HFFc6 (cell line): ENCODE data around the gene PLEKHA7. TPM values are rescaled to one million over a fixed set of nuclear protein-coding genes. Genes with fewer than 3 reads are reported as not detected.

Source experiments
- DNase-seq: peaks from one replicate; pipeline ENCODE4 v3.0.0-alpha.2; 2018
- H3K27ac Mint-ChIP-seq: 2 replicates; pipeline ENCODE4 v1.8.0; 2020; ENCODE audit warnings: mild to moderate bottlenecking, mixed read lengths
- H3K27me3 Mint-ChIP-seq: 2 replicates; pipeline ENCODE4 v1.8.0; 2021; ENCODE audit warnings: mild to moderate bottlenecking, moderate library complexity, mixed read lengths; ENCODE audit not compliant: insufficient read depth
- H3K36me3 Mint-ChIP-seq: 2 replicates; pipeline ENCODE4 v1.8.0; 2021; ENCODE audit warnings: low read depth, mixed read lengths
- H3K4me1 Mint-ChIP-seq: 2 replicates; pipeline ENCODE4 v1.8.0; 2020; ENCODE audit warnings: low read depth, mixed read lengths
- H3K4me3 Mint-ChIP-seq: 2 replicates; pipeline ENCODE4 v1.8.0; 2020; ENCODE audit warnings: mild to moderate bottlenecking, moderate library complexity, mixed read lengths
- H3K9me3 Mint-ChIP-seq: 2 replicates; pipeline ENCODE4 v1.8.0; 2020; ENCODE audit warnings: mild to moderate bottlenecking, mixed read lengths
- total RNA-seq, 6 experiments: library from RNA; stranded (reverse); fragmentation: NEBNext Ultra II Directional; extraction: Animal tissue kit (Norgen Biotek cat#: 25700); gene quantifications; 2 replicates in 1 of 6; 3 replicates in 5 of 6; pipeline ENCODE4 v1.2.3, GENCODE V29; 2021
- TF ChIP-seq, protein P1 (sequence below): fragments of 200-600 bp; sonication (generic); IDR thresholded peaks from 2 replicates; pipeline ENCODE4 v1.5.0; 2021; ENCODE audit warnings: antibody characterized with exemption, mild to moderate bottlenecking

PLEKHA7 gene
- total RNA-seq, 6 experiments from 2014 or later = 0.07 to 0.24 (median 0.08) TPM; not detected in 3

DNA sequence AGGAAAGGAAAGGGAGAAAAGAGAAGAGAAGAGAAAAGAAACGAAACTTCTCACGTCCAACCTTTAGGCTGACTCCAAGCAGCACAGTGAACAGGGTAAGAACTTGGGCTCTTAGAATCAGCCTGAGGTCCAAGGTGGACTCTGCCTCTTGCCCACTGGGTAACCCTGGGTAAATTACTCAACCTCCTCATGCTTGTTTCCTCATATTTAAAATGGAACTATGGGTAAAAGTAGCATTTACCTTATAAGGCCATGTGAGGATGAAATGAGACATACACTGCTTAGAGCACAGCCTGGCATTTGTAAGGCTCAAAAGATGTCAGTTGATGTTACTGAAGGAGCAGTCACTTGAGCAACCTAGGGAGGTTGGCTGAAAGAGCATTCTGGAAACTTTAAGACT is 167.9 kb downstream of the PLEKHA7 start:
- no peak overlapping the region for H3K4me3 Mint-ChIP-seq
- no peak for DNase-seq
- TF ChIP-seq, protein P1, sequence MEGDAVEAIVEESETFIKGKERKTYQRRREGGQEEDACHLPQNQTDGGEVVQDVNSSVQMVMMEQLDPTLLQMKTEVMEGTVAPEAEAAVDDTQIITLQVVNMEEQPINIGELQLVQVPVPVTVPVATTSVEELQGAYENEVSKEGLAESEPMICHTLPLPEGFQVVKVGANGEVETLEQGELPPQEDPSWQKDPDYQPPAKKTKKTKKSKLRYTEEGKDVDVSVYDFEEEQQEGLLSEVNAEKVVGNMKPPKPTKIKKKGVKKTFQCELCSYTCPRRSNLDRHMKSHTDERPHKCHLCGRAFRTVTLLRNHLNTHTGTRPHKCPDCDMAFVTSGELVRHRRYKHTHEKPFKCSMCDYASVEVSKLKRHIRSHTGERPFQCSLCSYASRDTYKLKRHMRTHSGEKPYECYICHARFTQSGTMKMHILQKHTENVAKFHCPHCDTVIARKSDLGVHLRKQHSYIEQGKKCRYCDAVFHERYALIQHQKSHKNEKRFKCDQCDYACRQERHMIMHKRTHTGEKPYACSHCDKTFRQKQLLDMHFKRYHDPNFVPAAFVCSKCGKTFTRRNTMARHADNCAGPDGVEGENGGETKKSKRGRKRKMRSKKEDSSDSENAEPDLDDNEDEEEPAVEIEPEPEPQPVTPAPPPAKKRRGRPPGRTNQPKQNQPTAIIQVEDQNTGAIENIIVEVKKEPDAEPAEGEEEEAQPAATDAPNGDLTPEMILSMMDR = no peak
- peaks cover 15% of the 10 kb centered on the region for H3K27me3 Mint-ChIP-seq
- no peak overlapping the region for H3K27ac Mint-ChIP-seq
- no peaks in the 10 kb centered on the region for H3K9me3 Mint-ChIP-seq
- H3K4me1 Mint-ChIP-seq = no peaks in the 10 kb centered on the region
- H3K36me3 Mint-ChIP-seq = no peaks in the 10 kb centered on the region

DNA sequence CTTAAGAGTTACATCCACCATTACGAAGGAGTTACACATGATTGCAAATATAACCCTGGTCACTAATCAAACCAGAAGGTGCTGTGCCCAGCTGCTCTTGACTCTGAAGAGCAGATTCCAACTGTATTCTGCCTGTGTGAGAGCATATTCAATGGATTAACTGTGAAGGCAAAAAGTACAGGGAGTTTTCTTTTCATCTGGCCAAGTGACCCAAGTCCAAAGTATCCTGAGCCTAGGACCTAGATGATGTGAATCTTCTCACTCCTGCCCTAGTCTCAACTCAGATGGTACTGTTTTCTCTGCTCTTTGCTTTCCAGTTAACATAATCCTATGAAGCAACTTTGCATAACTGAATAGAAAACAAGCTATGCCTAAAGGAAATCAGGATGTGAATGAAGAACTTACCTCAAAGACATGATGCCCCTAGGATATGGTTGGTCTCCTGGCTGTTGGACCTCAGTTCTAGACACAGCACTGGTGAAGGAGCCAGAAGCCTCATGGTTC is 169.9 kb downstream of the PLEKHA7 start:
- H3K9me3 Mint-ChIP-seq = no peaks in the 10 kb centered on the region
- H3K4me1 Mint-ChIP-seq = no peaks in the 10 kb centered on the region
- TF ChIP-seq, protein P1 = no peak
- H3K27me3 Mint-ChIP-seq = peaks cover 11% of the 10 kb centered on the region
- no peak for DNase-seq
- no peak overlapping the region for H3K4me3 Mint-ChIP-seq
- H3K36me3 Mint-ChIP-seq = no peaks in the 10 kb centered on the region
- no peak overlapping the region for H3K27ac Mint-ChIP-seq

DNA sequence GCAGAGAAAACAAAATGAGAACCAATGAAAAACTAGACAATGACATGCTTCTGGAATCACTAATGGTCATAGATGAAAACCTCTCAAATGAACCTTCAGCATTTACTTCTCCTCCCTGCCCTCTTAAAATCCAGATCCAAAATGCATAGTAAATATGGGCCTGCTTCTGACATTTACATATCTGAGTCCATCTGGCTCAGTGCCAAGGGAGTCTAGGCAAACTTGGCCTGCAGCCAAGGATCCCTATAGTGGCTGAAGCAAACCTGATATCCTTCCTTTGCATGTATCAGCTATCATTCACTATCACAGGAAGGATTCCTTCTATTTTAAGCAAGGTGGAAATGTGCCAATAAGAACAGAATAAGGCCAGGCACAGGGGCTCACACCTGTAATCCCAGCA is 170.9 kb downstream of the PLEKHA7 start:
- Mint-ChIP-seq H3K27ac (no peak overlapping the region), H3K27me3 (peaks cover 11% of the 10 kb centered on the region), H3K4me1 (no peaks in the 10 kb centered on the region), H3K4me3 (no peak overlapping the region), H3K9me3 (no peaks in the 10 kb centered on the region), H3K36me3 (no peaks in the 10 kb centered on the region)
- TF ChIP-seq, protein P1 = no peak
- DNase-seq = no peak

DNA sequence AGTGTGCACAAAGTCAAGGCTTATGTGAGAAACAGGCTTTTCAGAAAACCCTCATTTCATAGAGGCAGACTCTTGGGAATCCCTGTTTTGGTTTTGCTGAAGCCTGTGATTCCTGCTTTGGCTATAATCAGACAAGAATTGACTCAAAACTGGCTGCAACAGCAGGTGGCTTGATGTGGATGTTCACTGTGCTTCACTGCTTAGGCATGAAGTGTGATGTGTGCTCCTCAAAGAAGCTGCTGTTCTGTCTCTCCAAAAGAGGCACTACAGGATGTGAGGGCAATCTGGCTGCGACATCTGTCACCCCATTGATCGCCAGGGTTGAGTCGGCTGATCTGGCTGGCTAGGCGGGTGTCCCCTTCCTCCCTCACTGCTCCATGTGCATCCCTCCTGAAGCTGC is 172.2 kb downstream of the PLEKHA7 start:
- TF ChIP-seq, protein P1 = no peak

DNA sequence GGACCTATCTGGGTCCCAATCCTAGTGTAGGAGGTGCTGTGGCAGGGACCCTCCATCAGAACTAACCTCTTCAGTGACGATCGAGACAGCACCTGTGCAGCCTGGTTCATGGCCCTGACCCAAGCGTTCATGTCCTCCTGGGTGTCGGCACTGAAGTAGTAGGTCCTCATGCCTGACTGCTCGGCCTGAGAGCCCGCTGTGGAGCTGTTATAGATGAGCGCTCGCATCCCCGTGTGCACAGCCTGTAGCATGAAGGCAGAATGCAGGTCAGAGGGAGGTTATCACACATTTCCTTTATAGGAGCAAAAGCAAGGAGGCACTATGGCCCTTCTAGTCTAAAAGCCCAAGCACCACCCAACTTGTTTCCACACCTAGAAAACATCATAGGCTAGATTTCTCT is 172.7 kb downstream of the PLEKHA7 start:
- Mint-ChIP-seq H3K27ac (no peak overlapping the region), H3K9me3 (no peaks in the 10 kb centered on the region), H3K36me3 (no peaks in the 10 kb centered on the region), H3K27me3 (peaks cover 6% of the 10 kb centered on the region), H3K4me1 (no peaks in the 10 kb centered on the region), H3K4me3 (no peak overlapping the region)
- TF ChIP-seq, protein P1 = no peak
- DNase-seq = no peak

More for the DNA sequence above, 172.2 kb downstream of the PLEKHA7 start:
- peaks cover 8% of the 10 kb centered on the region for H3K27me3 Mint-ChIP-seq
- no peak overlapping the region for H3K4me3 Mint-ChIP-seq
- no peaks in the 10 kb centered on the region for H3K4me1 Mint-ChIP-seq
- H3K36me3 Mint-ChIP-seq = no peaks in the 10 kb centered on the region
- no peak overlapping the region for H3K27ac Mint-ChIP-seq
- H3K9me3 Mint-ChIP-seq = no peaks in the 10 kb centered on the region
- no peak for DNase-seq

DNA sequence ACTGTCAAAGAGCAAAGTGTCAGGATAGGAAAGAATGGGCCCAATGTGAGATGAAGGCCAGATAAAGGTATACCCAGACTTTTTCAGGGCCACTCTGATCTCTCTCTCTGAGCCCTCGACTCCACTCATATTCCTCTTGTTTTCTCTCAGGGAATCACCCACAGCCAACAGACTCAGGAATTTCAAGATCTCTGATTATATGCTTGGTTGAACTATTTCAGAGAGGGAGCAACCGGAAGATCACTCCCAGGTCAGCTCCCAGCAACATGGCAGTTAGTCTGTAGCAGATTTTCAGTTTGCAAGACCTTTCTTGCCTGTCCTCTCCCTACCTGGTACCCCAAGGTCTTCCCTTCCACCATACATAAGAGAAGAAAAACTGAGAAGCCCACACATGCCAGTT is 173.3 kb downstream of the PLEKHA7 start:
- TF ChIP-seq, protein P1 = no peak
- no peaks in the 10 kb centered on the region for H3K4me1 Mint-ChIP-seq

More for the DNA sequence above, 173.3 kb downstream of the PLEKHA7 start:
- Mint-ChIP-seq H3K27me3 (peaks cover 5% of the 10 kb centered on the region), H3K9me3 (no peaks in the 10 kb centered on the region), H3K27ac (no peak overlapping the region), H3K4me3 (no peak overlapping the region), H3K36me3 (no peaks in the 10 kb centered on the region)
- no peak for DNase-seq
